Panc1 (cell line): ENCODE data around the gene DLGAP1.

ENCODE experiments used
- POLR2AphosphoS5 ChIP-seq: IDR thresholded peaks from 2 replicates; pipeline ENCODE4 v1.6.1; 2012; ENCODE audit warnings: mild to moderate bottlenecking, low read depth, low read length, moderate library complexity
- REST ChIP-seq, 2 experiments: IDR thresholded peaks; 2 replicates each; pipeline ENCODE4 v1.6.1; 2011 to 2012; ENCODE audit warnings: low read depth in 2 of 2, control low read depth in 1 of 2, low read length in 1 of 2, mild to moderate bottlenecking in 1 of 2, moderate library complexity in 1 of 2; ENCODE audit not compliant: insufficient read depth in 1 of 2
- SIN3A ChIP-seq: IDR thresholded peaks from 2 replicates; pipeline ENCODE4 v1.6.1; 2012; ENCODE audit warnings: low read depth, mild to moderate bottlenecking, low read length, moderate library complexity, borderline replicate concordance; ENCODE audit not compliant: insufficient read depth
- TF ChIP-seq, protein P1 (sequence below): fragments of 450-650 bp; IDR thresholded peaks from 2 replicates; pipeline ENCODE4 v1.5.1; 2017; ENCODE audit warnings: mild to moderate bottlenecking

DNA sequence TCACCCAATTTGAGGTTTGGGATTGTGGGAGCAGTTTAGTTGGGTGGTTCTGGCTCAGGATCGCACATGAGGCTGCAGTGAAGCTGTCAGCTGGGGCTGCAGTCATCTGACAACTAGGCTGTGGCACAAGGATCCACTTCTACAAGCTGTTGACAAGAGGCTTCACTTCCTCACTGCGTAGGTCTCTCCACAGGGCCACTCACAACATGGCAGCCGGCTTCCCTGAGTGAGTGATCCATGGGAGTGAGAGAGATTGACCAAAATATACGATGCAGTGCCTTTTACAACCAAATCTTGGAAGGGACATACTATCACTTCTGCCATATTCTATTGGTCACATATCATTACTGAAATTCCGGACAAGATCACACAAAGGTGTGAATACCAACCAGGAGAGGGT, 187.5 kb downstream of the DLGAP1 start:
- TF ChIP-seq, protein P1, sequence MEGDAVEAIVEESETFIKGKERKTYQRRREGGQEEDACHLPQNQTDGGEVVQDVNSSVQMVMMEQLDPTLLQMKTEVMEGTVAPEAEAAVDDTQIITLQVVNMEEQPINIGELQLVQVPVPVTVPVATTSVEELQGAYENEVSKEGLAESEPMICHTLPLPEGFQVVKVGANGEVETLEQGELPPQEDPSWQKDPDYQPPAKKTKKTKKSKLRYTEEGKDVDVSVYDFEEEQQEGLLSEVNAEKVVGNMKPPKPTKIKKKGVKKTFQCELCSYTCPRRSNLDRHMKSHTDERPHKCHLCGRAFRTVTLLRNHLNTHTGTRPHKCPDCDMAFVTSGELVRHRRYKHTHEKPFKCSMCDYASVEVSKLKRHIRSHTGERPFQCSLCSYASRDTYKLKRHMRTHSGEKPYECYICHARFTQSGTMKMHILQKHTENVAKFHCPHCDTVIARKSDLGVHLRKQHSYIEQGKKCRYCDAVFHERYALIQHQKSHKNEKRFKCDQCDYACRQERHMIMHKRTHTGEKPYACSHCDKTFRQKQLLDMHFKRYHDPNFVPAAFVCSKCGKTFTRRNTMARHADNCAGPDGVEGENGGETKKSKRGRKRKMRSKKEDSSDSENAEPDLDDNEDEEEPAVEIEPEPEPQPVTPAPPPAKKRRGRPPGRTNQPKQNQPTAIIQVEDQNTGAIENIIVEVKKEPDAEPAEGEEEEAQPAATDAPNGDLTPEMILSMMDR: no peak
- TF ChIP-seq SIN3A (no peak), POLR2AphosphoS5 (no peak), REST (IDR thresholded peaks at IDR 0.05; ENCODE audit: insufficient read depth in 1 of 2, low read depth in 2 of 2, low read length in 1 of 2) (no peak)
